Measurements from ENCODE around the gene AMH.
A peak's percentile ranks its signal among the peaks of the same experiment; 100 is the strongest.

The AMH gene

GRCh38 chr19:2266183-2266993 is 17.3 kb downstream of the AMH start (continued):
- TF ChIP-seq ZNF26 (tag by site-specific recombination; IDR thresholded peaks at IDR 0.05) (no peak), ZBTB21 (tag by site-specific recombination; IDR thresholded peaks at IDR 0.05) (no peak), GLIS2 (tag by site-specific recombination; IDR thresholded peaks at IDR 0.05) (peak; percentile 53), REPIN1 (tag by site-specific recombination; IDR thresholded peaks at IDR 0.05; ENCODE audit: low read depth) (no peak), ZNF596 (tag by site-specific recombination; IDR thresholded peaks at IDR 0.05) (no peak), ZBTB8A (tag by site-specific recombination; IDR thresholded peaks at IDR 0.05) (0 out of 2 replicates have a peak, but pooled peaks have one; percentile 11), ZFP37 (tag by site-specific recombination; IDR thresholded peaks at IDR 0.05) (no peak), PRDM4 (tag by site-specific recombination; IDR thresholded peaks at IDR 0.05) (peak; percentile 78)

- H3K4me1 ChIP-seq (ENCODE audit: control insufficient read depth, insufficient read depth, low read length), result 0 out of 2 replicates have a peak, but pooled peaks cover 5% of the 10 kb centered on the region
- ChIA-PET POLR2A (no interaction called here), CTCF (no interaction called here)
- H3K27ac ChIP-seq (ENCODE audit: extremely low read depth, low read depth, low read length), result no peak overlapping the region
- no peak for TF ChIP-seq ZNF23 (tag by site-specific recombination; IDR thresholded peaks at IDR 0.05; ENCODE audit: borderline replicate concordance)
- peaks cover 6 to 21% of the 10 kb centered on the region in 2 experiments; a peak in 2 of 3 replicates for H3K36me3 ChIP-seq (ENCODE audit: control insufficient read depth in 2 of 2, insufficient read depth in 1 of 2, low read length in 2 of 2)
- H3K9me3 ChIP-seq (ENCODE audit: control insufficient read depth, insufficient read depth, low read depth, low read length), result no peaks in the 10 kb centered on the region
- H3K4me3 ChIP-seq (ENCODE audit: low read depth, low read length), result no peak overlapping the region; the same call in 1 of the 2 replicates
Measured at GRCh38 chr19:2268480-2268830, 19.3 kb downstream of the AMH start.

- Histone ChIP-seq H3K27ac (ENCODE audit: extremely low read depth, low read depth, low read length) (peak overlapping the region; percentile 42; the same call in 1 of the 2 replicates), H3K4me3 (ENCODE audit: low read depth, low read length) (peak overlapping the region; percentile 78), H3K4me1 (ENCODE audit: control insufficient read depth, insufficient read depth, low read length) (0 out of 2 replicates have a peak, but pooled peaks cover 5% of the 10 kb centered on the region), H3K36me3 (ENCODE audit: control insufficient read depth in 2 of 2, insufficient read depth in 1 of 2, low read length in 2 of 2) (peaks cover 6 to 22% of the 10 kb centered on the region in 2 experiments; a peak in 2 of 3 replicates), H3K9me3 (ENCODE audit: control insufficient read depth, insufficient read depth, low read depth, low read length) (no peaks in the 10 kb centered on the region)
- POLR2A ChIA-PET, result no interaction called here
- CTCF ChIA-PET, result no interaction called here
- TF ChIP-seq ZNF560 (tag by site-specific recombination; IDR thresholded peaks at IDR 0.05; ENCODE audit: borderline replicate concordance), result no peak
- TF ChIP-seq BCL11B (tag by site-specific recombination; IDR thresholded peaks at IDR 0.05; ENCODE audit: low read depth), result no peak
- no peak for TF ChIP-seq ZNF623 (tag by site-specific recombination; IDR thresholded peaks at IDR 0.05)
- peak; percentile 45; the same call in 1 of the 2 replicates for TF ChIP-seq EGR2 (tag by site-specific recombination; IDR thresholded peaks at IDR 0.05; ENCODE audit: low read depth)
- no peak for TF ChIP-seq ZNF707 (tag by site-specific recombination; IDR thresholded peaks at IDR 0.05)
- TF ChIP-seq ZBTB10 (tag by site-specific recombination; IDR thresholded peaks at IDR 0.05), result no peak
- TF ChIP-seq ZNF571 (tag by site-specific recombination; IDR thresholded peaks at IDR 0.05), result no peak
- no peak for TF ChIP-seq ZIC2 (tag by site-specific recombination; IDR thresholded peaks at IDR 0.05)
- TF ChIP-seq ZNF335 (tag by site-specific recombination; conservative IDR thresholded peaks at IDR 0.05), result peak; percentile 82
- TF ChIP-seq ZNF426 (tag by site-specific recombination; IDR thresholded peaks at IDR 0.05), result no peak
- TF ChIP-seq ZNF629 (tag by site-specific recombination; IDR thresholded peaks at IDR 0.05), result no peak
- no peak for TF ChIP-seq ZNF175 (tag by site-specific recombination; IDR thresholded peaks at IDR 0.05)
- TF ChIP-seq ZNF677 (tag by site-specific recombination; IDR thresholded peaks at IDR 0.05), result 0 out of 2 replicates have a peak, but pooled peaks have one; percentile 20
- TF ChIP-seq ZBTB7A (tag by site-specific recombination; IDR thresholded peaks at IDR 0.05; ENCODE audit: low read depth), result peak; percentile 48; the same call in 1 of the 2 replicates
- TF ChIP-seq PATZ1 (tag by site-specific recombination; IDR thresholded peaks at IDR 0.05), result peak; percentile 91
- peak; percentile 69; the same call in 1 of the 2 replicates for TF ChIP-seq ZFHX2 (tag by site-specific recombination; conservative IDR thresholded peaks at IDR 0.05)
Measured at GRCh38 chr19:2268861-2269243, 19.7 kb downstream of the AMH start.

All from HEK293 (cell line).